Retina (tissue), 1 donor: ENCODE measurements around the gene CA5A.
A peak's percentile ranks its signal among the peaks of the same experiment; 100 is the strongest.

Experiments used
- DNase-seq: peaks from one replicate; pipeline ENCODE4 v3.0.0-alpha.2; 2016

The CA5A gene

GRCh38 chr16:87961623-87962022, 25.3 kb upstream of the CA5A start:
- no peak for DNase-seq

DNA sequence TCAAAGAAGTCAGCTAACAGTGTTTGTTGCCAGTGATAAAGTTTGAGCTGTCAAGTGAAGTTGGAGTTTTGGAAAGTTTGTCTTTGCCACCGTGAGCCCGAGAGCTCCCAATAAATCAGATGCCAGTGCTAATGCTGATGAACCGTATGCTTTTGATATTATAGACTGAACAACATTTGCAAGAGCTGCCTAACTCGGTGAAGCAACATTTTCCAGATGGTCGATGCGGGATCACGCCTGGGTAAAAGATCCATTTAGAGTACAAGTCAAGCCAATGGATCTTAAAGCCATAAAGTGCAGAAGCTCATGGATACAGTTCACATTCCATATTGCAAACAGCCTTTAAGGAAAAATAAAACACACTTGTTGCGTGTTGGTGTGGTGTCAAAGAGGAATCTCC, 24.5 kb upstream of the CA5A start:
- DNase-seq = no peak

DNA sequence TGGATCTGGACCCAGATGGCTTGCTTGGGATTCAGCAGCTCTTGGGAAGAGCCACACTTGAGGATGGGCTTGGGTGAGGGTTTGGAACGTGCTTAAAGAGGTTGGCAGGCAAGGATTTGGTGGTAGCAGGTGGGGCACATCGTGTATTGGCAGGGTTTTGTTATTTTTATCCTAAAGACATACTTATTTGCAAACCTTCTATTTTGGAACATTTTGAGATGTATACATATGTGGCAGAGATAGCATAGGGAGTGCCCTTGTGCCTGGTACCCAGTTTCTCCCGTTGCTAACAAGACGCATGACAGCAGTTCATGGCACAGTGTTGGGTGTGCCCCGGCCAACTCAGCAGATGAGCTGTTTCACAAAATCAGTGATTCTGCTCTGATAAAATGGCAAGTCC, 24.0 kb upstream of the CA5A start:
- no peak for DNase-seq

- DNase-seq = no peak
Observed at GRCh38 chr16:87959391-87959990, 23.2 kb upstream of the CA5A start.

GRCh38 chr16:87958632-87959031, 22.3 kb upstream of the CA5A start:
- DNase-seq = no peak

DNA sequence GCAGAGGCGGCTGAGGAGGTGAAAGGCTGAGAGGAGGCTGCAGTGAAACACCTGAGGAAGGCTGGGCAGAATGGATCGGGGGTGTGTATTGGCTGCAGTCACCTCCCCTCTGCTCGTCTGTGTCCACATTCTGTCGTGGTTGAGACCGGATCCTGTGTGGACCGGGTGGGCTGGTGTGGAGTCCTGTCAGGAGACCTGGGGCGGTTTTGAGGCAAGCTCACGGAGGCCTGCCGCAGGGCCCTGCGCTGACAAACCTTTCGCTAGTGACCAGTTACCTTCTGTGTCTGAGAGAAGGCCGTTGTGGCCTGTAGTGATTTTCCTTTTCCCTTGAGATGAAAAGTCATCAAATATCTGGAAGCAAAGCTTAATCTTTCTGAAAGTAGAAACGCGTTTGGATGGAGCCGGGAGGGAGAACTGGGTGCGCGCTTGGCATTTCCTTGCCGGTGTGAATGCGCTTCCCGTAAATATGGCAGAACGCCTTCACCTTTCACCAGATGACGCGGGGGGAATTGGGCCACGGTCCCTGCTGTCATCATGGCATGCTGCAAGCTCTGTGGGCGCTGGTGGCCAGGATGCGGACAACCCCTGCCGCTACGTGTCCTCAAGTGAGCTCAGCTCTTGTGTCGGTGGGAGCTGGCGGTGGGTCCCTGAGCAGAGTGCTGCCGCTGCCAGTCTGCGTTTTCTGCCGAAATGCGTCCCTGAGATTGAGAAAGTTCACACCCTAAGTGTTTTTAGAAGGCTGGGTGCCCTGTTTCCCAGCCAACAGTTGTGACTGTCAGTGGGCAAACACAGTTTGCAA, 21.2 kb upstream of the CA5A start:
- no peak for DNase-seq

DNA sequence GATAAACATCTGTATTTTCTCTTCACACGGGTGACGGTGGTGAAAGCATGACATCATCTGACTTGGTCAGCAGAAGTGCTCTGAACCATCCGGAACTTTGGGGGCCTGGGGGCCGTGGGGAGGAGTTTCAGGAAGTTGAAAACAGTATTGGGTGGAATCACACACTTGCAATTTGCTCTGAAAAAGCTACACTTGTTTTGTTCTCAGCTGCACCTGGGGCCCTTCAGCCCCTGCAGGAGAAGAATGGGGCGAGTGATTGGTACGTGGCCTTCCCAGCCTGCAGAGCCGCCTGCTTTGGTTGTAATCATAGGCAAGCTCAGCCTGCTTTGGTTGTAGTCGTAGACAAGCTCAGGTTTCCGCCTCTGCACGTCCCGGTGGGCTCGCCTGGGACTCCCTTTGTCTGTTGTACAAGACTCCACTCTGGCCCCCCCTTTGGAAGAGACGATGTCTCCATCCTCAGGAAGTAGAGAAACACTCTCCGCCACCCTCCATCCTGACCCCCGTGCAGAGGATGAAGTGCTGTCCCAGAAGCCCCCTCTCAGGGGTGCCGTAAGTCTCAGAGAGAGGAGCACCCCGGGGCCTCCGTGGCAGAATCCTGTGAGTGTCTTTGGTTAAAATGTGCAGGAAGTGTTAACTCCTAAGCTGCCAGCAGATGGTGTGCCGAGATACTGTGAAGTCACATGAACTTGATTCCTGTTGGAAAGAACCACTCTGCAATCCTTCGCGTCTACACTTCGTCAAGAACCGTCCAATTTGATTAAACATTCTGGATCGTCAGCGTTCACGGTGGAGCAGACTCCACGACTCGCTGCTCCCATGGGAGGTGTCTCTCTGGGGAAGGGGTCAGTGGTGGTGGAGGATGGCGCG, 20.3 kb upstream of the CA5A start:
- DNase-seq = peak; percentile 74

GRCh38 chr16:87956098-87956364, 19.7 kb upstream of the CA5A start:
- DNase-seq = no peak

- DNase-seq = no peak
Observed at GRCh38 chr16:87955302-87956097, 19.2 kb upstream of the CA5A start.

DNA sequence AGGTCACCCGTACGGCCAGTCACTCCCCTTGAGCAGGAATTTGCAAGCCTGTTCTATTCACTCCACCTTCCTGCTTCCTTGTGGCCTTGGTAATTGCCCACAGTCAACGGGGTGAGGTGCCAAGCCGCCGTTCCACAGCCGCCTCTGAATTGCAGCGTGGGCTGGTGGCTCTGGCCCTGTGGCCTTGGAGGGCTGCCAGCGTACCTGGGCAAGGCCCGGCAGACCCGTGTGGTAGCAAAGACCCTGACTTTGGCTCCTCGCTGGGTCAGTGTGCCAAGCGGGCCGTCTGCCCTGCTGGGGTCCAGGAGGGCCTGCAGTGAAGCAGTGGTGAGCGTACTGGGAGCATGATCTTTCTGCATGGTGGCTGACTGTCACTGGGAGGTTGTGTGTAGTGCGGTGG, 18.5 kb upstream of the CA5A start:
- no peak for DNase-seq

DNA sequence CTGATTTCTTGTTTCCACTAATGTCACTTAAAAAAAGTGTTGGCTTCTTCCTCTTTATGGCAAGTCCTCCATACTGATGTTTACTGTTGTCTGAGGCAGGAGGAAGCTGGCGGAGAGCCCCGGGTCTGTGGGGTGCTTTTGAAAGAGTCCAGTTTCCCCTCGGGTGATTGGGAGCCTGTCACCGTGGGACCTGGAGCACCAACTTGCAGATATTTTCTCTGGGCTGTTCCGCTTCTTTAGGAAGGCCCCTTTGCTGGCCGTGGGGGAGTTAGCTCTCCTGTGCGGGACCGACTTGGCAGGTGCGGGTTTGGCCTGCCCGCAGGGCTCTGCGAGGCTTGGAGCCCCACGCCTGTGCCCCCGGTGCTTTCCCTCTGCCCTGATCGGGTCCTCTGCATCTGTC, 18.0 kb upstream of the CA5A start:
- no peak for DNase-seq

DNA sequence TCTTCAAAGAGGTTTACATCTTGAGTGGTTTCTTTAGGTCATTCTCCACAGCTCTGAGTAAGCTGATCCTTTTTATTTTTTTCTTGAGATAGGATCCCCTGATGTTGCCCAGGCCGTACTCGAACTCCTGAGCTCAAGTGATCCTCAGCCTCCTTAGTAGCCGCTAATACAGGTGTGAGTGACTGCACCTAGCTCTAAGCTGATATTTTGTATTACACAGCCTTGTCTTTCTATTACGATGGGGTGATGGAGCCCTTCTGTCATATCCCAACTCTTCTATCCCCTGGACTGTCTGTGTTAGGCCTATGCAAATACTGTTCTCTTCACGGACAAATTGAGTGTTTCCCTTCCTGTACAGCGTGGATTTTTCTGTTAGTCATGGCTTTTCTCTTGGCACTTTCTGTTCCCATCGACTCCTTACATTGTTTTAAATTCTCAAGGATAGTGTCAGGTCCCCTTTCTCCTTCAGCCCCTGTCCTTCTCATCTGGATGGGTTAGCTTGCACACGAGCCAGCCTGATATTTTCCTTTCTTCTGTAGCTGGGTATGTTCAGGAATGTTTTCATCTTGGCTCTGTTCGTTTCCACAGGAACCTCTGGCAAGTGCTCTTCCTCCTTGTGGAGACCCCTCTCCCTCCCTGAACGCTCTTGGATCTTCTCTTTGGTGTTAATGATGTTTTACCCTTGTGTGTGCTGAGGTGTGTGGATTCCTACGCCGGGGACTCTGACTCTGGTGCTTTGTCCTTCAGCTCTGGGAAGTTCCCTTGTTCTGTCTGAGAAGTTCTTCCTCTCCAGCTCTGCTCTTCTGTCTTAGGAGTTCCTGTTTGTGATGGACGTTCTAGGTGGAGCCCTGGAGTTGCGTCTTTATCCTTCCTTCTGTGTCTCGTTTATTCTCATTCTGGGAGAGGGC, 17.2 kb upstream of the CA5A start:
- DNase-seq = no peak

GRCh38 chr16:87952751-87953150, 16.4 kb upstream of the CA5A start:
- DNase-seq = no peak

DNA sequence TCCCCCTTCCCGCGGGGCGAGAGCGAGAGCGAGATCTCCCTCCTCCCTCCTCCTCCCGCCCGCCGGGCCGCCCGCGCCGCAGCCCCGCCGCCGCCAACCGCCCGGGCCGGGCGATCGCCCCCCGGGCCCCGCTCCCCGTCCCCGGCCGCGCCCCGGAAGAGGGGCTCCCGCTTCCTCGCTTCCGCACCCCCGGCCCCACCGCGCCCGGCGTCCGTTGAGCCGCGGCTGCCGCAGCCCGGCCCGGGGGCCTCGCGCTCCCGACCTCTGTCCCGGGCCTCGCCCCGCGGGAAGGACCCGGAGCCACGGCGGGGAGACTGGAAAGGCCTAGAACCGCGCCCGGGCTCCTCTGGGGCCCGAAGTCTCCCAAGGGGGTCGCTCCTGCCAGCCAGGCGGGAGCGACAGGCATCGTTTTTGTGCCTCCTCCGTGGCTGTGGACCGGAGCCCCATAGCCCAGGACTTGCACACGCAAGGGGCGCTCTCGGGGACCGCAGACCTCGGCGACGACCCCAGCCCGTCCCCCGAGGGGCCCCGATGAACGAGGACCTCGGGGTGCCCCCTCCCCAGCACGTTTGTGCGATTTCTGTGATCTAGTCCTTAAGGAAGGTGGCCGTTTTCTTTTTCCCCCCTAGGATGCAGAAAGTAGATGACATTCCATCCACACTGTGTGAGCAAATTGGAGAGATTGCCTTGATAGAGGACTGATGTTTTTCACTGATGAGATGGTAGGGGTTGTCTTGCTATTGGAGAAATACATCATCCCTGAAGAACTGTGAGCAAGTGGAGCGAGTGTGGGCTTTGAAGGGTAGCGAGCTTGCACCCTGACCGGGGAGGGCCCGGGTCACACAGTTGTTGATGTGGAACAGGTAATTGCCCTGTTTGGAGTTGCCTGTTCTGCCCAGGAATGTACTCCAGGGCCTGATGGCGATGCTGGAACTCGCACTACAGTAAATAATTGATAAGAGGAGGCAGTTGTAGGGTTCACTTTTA, 15.5 kb upstream of the CA5A start:
- peak; percentile 74 for DNase-seq

- peak; percentile 100 for DNase-seq
Observed at GRCh38 chr16:87950765-87951551, 14.6 kb upstream of the CA5A start, which contains the start of gene BANP. Gene BANP (plus strand): TSS chr16:87951434. CDS start chr16:87975116, 23,682 bp downstream.

DNA sequence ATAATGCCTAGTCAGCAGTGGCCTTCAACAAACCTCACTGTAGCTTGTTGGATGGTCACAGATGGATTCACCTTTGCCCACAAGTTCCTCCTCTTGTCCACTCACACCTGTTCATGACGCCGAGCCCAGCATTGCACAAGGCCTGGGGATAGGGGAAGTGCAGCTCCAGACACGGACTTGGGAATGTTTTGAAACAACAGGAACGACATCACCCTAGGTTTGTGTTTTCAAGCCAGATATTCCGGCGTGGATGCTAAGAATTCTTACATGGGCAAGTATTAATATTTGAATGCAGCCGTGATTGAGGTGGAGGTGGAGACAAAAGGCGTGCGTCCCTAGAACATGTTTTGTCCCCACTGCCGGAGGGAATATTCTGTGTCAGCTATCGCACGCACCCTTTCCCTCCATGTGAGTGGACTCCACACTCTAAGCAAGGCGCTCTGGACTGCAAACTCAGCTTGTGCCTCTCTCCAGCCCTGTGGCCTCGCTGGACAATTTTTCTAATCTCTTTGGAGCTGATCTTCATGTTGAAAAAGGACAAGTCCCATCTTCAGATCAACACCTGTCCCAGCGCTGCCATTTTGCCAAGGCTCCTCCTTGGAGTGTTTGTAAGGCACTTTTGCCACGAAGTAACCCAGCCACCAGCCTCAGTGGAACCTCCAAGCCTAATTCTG, 12.9 kb upstream of the CA5A start:
- no peak for DNase-seq

DNA sequence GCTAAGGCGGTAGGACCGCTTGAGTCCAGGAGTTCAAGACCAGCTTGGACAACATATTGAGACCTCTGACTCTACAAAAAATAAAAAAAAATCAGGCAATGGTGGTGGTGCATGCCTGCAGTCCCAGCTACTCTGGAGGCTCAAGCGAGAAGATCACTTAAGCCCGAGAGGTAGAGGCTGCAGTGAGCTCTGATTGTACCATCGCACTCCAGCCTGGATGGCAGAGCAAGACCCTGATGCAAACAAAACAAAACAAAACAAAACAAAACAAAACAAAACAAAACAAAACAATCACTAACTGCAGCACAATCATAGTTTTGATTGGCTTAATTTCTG, 12.4 kb upstream of the CA5A start:
- no peak for DNase-seq

- DNase-seq = no peak
Observed at GRCh38 chr16:87948119-87948545, 11.8 kb upstream of the CA5A start.
